GM18508 (cell line): ENCODE measurements around the gene INSR.
"Not testable (repeated sequence)": the region's sequence is repeated elsewhere in the genome, so short reads cannot be mapped to it uniquely, and the experiment has no call there.

Experiments used
- ATAC-seq: cut with Tn5 transposase; IDR thresholded peaks from one replicate; pipeline ENCODE4 v1.9.1; 2021; ENCODE audit warnings: moderate number of reproducible peaks; ENCODE audit not compliant: insufficient read depth, unreplicated experiment

The INSR gene

DNA sequence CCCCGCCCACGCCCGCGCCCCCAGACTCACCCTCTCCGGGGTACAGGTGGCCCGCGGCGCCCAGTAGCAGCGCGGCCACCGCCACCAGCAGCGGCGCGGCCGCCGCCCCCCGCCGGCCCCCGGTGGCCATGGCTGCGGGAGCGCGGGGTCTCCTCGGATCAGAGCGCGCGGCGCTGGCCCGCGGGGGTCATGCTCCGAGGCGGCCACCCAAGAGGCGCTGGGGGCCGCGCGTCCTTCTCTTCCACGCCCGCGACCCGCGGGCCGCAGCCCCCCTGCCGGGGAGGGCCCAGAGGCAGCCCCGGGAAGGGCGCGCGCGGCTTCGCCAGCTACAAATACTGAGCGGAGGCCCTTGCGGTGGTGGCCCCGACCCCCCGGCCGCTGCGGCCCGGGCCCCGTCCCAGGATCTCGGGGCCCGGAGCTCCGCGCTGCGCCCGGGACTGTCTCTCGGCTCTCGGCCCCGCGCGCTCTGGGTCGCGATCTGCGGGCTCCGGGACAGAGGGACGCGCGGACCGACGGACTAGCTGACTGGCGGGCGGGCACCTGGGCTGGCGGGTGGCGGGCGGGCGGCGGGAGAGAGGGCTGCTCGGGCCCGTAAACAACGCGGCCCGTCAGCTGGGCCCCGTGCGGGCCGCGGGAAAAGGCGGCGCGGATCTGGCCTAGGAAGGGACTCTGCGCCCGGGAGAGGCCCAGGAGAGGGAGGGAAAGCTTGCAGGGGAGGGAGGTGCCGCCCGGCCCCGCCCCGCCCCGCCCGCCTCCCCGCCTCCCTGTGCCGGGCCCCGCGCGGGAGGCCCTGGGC, at the start of gene INSR:
Gene INSR, minus strand, starts transcription at position 653 of the 796 bp plus-strand sequence. Its CDS starts 523 bp downstream, at position 130.
- ATAC-seq, result no peak

DNA sequence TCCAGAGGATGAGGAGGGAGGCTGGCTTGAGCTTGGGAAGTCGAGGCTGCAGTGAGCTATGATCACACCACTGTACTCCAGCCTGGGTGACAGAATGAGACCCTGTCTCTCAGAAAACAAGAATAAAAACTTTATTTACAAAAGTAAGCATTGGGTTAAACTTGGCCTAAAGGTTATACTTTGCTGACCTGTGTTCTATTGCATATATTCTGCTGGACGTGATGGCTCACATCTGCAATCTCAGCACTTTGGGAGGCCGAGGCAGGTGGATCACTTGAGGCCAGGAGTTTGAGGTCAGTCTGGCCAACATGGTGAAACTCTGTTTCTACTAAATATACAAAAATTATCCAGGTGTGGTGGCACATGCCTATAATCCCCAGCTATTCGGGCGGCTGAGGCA, 47.9 kb upstream of the INSR start:
- ATAC-seq, result no peak

DNA sequence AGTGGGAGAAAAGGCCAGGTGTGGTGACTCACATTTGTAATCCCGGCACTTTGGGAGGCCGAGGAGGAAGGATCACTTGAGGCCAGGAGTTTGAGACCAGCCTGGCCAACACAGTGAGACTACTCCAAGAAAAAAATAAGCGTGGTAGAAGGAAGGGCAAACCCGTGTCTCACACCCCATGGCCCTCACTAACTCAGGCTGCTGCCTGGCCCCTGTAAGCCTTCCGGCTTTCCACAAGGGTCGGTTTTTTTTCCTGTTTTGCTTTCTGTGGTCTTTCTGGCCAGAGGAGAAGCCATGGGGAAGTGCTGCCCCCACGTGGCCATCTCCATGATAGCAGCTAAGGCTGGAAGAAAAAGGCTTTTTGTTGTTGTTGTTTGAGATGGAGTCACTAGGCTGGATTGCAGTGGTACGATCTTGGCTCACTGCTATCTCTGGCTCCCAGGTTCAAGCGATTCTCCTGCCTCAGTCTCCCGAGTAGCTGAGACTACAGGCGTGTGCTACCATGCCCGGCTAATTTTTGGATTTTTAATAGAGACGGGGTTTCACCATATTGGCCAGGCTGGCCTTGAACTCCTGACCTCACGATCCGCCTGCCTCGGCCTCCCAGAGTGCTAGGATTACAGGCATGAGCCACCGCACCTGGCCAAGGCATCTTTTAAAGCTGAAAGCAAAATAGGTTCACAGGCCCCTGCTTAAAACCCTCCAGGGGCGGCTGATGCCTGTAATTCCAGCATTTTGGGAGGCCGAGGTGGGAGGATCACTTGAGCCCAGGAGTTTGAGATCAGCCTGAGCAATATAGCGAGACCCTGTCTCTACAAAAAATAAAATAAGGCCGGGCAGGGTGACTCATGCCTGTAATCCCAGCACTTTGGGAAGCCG, 47.0 kb upstream of the INSR start:
- ATAC-seq, result no peak

DNA sequence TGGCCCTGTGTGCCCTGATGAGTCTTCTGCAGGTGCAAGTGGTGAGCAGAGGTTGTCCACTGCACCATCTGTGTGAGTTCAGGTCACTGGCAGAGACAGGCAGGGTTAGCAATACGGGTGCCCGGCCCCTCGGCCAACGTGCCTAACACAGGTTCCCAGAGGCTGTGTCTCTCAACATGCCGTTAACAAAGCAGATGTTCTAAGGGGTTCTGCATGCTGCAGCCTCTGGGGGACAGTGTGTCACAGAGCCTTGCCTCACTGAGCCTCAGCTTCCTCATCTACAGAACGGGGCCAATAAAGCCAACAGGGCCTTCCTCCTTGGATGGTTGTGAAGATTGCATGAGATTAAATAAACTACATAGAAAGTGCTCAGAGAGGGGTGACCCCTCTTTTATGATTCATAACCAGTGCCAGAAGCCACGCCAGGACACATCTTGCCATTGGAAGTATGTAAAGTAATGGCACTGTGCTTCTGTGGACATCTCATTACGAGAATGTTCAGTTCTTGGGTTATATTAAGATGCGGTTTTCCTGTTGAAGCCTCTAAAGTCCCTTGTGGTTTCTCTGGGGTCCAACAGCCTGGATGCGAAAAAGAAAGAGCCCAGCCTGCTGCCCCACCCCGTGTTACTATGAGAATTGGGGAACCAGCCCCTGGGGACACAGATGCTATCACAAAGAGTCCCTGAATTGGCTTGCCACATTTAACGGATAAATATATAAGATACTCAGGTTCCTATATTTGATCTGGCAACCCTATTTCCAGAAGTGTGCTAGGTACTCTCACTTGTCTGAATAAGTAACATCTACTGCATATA, 43.4 kb upstream of the INSR start:
- peak; percentile 60 for ATAC-seq

DNA sequence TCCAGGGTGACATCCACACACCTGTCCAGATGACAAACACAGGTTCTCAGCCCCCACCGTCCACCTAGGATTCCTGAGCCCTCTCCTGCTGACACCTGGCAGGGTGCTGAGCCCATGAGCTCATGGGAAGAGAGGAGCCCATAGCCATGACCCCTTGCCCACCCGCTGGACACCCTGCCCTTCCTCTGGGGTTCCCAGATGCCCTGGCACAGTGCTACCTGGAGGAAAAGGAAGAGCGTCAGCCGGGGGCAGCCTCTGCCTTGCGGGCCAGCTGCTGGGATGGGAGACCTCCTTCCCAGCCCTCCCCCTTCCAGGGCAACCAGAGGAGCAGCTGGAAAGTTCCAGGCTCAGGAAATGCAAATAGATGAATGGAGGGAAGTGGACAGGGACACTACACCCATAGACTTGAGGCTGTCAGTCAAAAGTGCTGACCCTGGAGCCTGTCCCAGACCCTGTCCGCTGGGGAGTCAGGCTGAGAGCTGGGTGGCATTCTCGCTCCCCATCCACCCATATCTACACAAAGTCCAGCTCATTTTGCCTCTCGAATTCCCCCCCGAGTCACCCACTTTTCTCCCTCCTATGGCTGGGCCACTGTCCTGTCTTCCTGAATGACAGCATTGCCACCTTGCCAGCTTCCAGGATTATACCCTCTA, 42.2 kb upstream of the INSR start:
- no peak for ATAC-seq

DNA sequence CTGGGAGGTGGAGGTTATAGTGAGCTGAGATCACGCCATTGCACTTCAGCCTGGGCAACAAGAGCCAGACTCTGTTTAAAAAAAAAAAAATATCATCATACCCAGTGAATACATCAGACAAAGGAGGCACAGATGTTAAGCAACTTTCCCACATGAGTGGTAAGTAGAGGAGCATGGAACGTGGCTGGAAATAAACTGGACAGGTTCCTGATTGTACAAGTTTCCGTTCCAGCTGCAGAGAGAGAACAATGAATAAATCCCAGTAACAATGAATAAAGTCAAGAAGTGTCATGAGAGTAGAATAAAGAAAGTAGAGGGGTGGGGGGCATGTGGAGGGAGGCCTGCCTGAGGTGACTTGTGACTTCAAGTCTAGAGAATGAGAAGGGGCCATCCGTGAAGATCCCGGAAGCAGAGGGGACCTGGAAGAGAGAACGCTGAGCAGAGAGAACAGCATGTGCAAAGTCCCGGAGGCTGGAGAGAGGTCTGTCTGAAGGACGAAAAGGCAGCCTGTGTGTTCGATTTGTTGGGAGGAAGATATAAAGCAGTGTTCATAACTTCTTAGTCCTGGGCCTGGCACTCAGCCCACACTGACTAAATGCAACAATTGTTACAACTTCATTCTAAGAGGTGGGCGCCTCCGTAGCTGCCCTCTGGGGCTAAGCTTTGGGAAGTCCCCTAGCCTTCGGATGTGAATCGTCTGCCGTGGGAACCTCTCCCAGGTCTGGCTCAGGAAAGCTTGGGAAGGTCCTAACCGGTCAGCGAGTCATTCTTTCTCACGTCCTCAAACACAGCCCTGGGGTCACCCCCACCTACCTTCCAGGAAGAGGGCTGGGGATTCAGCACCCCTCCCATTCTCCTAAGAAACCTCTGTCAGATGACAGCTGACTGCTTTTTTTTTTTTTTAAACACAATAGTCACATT, 39.2 kb upstream of the INSR start:
- ATAC-seq, result no peak

DNA sequence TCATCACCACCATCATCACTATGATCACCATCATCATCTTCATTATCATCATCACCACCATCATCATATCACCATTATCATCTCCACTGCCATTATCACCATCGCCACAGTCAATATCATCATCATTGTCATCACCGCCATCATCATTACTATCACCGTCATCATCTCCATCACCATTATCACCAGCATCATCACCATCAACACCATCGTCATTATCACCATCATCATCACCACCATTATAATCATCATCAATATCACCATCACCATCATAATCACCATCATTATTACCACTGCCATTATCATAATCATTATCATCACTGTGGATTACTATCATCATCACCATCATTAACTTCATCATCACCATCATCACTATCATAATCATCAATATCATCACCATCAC, 37.2 kb upstream of the INSR start:
- no peak for ATAC-seq

DNA sequence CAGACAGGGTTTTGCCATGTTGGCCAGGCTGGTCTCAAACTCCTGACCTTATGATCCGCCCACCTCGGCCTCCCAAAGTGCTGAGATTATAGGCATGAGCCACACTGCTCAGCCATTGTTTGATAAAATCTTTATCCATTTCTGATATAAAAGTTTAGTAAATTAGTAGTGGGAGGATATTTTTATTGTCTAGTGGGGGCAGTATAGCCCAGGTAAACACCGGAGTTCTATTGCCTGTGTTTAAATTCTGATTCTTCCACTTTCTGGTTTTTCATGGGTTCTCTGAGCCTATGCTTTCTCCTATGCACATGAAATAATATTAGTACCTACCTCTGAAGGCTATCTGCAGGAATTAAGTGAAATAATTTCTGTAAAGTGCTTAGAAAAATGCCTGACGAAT, 34.4 kb upstream of the INSR start:
- ATAC-seq, result no peak

DNA sequence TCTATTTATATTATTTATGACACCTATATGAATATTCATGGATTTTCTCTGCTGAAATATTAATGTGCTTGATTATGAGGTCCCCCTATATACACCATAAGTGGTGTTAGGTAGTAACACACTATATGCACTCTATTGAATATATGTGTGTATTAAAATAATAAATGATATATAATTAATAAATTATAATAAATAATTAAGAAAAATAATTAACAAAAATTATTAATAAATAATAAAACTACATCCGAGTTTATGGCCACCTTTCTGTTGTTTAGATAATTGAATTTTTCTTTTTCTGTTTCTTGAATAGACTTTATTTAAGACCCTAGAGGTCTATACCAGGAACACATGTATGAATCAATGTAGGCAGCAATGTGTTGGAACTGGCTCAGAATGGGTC, 33.6 kb upstream of the INSR start:
- no peak for ATAC-seq

DNA sequence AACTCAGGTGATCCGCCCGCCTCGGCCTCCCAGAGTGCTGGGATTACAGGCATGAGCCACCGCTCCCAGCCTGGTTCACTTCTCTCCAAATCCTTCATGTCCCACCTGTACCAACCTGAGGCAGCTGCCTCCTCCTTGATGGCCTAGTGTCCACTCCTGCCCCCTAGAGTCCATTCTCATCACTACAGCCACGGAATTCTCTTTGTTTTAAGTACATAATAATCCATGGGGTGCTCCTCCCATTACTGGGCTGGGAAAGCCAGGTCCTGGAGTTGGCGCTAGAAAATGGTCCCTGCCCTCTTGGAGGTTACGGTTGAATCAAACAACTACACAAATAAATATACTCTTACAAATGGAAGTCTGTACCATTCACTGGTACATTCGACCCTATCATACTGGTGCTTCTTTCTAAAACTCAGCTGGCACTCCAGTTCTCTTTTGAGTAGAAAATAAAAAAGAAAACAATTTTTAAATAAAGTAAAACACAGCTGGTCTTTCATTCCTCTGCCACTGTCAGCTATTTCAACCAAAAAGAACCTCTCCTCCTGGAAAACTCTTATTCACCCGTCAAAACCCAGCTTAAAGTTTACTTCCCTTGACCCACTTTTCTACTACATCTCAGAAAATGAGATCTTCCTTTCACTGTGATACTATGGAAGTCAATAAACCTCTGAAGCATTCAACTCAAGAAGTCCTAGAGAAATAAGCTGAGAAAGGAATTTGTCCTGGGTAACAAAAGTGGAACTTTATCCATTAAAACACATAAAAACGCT, 32.1 kb upstream of the INSR start:
- ATAC-seq, result no peak

DNA sequence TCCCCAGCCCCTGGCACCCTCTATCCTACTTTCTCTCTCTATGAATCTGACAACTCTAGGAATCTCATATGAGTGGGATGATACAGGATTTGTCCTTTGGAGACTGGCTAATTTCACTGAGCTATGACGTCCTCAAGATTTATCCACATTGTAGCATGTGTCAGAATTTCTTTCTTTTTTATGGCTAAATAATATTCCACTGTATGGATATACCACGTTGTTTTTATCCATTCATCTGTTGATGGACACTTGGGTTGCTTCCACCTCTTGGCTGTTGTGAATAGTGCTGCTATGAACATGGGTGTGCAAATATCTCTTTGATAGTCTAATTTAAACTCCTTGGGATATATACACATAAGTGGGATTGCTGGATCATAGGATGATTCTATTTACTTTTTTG, 24.0 kb upstream of the INSR start:
- ATAC-seq, result no peak

DNA sequence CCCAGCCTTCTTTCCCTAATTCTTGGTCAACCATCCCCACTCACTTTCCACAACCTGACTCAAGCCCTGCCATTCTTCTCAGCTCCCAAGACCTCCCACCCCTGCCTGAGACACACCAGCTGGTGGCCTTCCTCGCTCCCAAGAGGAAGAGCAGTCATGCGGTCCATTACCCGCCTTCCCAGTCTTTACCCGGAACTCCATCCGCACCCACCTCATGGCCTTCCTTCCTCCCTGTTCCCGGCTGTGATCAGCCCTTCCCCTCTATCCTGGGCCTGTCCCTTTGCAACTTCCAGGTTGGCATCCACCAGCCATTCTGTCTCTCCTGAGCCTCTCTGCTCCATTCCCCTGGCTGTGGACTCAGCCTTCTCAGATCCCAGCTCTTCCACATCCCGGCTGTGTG, 18.6 kb upstream of the INSR start:
- ATAC-seq, result no peak

DNA sequence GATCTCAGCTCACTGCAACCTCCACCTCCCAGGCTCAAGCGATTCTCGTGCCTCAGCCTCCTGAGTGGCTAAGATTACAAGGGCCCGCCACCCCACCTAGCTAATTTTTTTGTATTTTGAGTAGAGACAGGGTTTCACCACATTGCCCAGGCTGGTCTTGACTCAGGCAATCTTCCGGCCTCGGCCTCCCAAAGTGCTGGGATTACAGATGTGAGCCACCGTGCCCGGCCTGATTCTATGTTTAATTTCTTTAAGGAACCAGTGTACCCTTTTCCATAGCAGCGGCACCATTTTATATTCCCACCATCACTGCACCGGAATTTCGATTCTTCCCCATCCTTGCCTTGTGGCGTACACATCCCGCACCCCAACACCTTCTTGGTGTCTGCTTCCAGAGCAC, 17.7 kb upstream of the INSR start:
- ATAC-seq, result no peak

DNA sequence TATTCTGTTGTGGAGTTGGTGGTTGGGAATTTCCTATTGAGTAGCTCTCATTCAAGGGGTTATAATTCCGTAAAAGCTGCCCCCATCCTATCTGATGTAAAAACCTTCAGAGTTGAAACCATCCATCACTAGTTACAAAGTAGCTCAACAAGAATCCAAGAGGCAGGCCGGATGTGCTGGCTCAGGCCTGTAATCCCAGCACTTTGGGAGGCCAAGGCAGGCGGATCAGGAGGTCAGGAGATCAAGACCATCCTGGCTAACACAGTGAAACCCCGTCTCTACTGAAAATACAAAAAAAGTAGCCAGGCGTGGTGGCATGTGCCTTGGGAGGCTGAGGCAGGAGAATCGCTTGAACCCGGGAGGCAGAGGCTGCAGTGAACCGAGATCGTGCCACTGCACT, 14.1 kb upstream of the INSR start:
- ATAC-seq, result not testable (repeated sequence)

DNA sequence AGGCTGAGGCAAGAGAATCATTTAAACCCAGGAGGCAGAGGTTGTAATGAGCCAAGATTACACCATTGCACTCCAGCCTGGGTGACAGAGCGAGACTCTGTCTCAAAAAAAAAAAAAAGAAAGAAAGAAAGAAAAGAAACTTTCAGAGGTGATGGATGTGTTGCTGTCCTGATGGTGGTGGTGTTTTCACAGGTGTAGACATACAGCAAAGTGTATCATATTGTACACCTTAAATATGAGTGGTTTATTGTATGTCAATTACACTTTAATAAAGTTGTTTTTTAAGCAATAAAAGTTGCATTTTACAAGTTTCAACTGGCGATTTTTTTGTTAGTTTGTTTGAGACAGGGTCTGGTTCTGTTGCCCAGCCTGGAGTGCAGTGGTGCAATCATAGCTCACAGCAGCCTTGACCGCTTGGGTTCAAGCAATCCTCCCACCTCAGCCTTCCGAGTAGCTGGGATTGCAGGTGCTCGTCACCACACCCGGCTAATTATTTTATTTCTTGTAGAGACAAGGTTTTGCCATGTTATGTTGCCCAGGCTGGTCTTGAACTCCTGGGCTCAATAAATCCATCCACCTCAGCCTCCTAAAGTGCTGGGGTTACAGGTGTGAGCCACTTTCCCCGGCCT, 13.5 kb upstream of the INSR start:
- no peak for ATAC-seq

DNA sequence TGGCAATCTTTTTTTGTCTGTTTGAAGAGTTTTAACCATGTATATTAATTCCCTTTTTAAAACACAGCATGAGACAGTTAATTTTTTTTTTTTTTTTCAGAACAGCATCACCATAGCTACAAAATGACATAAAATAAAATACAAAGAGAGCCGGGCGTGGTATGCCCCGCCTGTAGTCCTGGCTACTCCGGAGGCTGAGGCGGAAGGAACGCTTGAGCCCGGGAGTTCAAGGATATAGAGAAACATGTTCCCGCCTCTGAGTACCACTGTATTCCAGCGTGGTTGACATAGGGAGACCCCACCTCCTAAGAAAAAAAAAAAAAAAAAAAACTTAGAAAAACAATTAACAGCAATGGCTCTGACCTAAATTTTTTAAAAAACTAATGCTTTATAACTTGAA, 10.0 kb upstream of the INSR start:
- no peak for ATAC-seq

DNA sequence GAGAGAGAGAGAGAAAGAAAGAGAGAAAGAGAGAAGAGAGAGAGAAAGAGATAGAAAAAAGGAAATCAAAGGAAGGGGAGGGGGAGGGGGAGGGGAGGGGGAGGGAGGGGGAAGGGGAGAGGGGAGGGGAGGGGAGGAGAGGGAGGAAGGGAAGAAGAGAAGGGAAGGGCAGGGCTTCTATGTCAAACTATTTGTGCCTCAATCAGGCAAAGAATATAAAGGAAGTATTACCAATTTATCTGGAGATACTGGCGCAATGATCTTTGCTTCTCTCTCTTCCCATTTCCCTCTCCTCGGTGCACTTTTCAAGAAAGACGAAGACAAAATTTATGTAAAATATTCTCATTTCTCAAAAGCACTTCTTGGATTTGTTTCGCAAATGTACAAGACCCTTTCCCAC, 9.3 kb upstream of the INSR start:
- ATAC-seq, result no peak

DNA sequence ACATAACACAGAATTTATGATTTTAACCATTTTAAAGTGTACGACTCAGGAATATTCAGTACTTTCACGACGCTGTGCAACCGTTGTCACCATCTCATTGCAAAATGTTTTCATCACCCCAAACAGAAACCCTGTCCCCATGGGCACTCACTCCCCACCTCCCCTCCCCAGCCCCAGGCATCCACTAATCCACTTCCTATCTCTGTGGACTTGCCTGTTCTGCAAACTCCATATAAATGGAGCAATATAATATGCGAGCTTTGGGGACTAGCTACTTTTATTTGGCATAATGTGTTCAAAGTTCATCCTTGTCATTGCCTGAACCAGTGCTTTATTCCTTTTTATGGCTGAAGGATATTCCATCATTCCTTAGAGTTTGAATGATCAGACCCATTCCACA, 7.3 kb upstream of the INSR start:
- ATAC-seq, result no peak
